GM21528 (cell line): ENCODE measurements around the gene TMEM147.

Experiments
- ATAC-seq: cut with Tn5 transposase; IDR thresholded peaks from one replicate; pipeline ENCODE4 v1.9.1; 2021; ENCODE audit warnings: mild to moderate bottlenecking, moderate library complexity; ENCODE audit not compliant: unreplicated experiment, low FRiP score

Gene TMEM147

GRCh38 chr19:35518313-35518712 lies 27.1 kb upstream of the TMEM147 start:
- no peak for ATAC-seq

GRCh38 chr19:35519291-35519690 lies 26.1 kb upstream of the TMEM147 start:
- ATAC-seq, result no peak

- no peak for ATAC-seq
Measured at GRCh38 chr19:35521124-35521743, 24.2 kb upstream of the TMEM147 start.

GRCh38 chr19:35522745-35523327 lies 22.6 kb upstream of the TMEM147 start:
- ATAC-seq, result no peak

GRCh38 chr19:35524181-35524837 lies 21.1 kb upstream of the TMEM147 start:
- ATAC-seq, result no peak

- no peak for ATAC-seq
Measured at GRCh38 chr19:35525873-35526272, 19.6 kb upstream of the TMEM147 start.

GRCh38 chr19:35528218-35529038 lies 17.0 kb upstream of the TMEM147 start, which contains the start of gene SBSN:
Gene SBSN, minus strand, starts transcription at chr19:35528311. Its CDS starts 30 bp downstream, at chr19:35528281.
- no peak for ATAC-seq

GRCh38 chr19:35529241-35530218 lies 15.9 kb upstream of the TMEM147 start:
- no peak for ATAC-seq

- no peak for ATAC-seq
Measured at GRCh38 chr19:35531291-35531690, 14.1 kb upstream of the TMEM147 start.

- no peak for ATAC-seq
Measured at GRCh38 chr19:35533201-35533821, 12.1 kb upstream of the TMEM147 start, which contains the start of gene GAPDHS. Gene GAPDHS, plus strand, starts transcription at chr19:35533456. Its CDS starts 72 bp downstream, at chr19:35533528.

- no peak for ATAC-seq
Measured at GRCh38 chr19:35533822-35534392, 11.5 kb upstream of the TMEM147 start.

- ATAC-seq, result no peak
Measured at GRCh38 chr19:35534803-35535480, 10.5 kb upstream of the TMEM147 start.

GRCh38 chr19:35539314-35539713 lies 6.1 kb upstream of the TMEM147 start:
- no peak for ATAC-seq

GRCh38 chr19:35539850-35540249 lies 5.6 kb upstream of the TMEM147 start:
- ATAC-seq, result no peak

- no peak for ATAC-seq
Measured at GRCh38 chr19:35540356-35540927, 5.0 kb upstream of the TMEM147 start.

- ATAC-seq, result no peak
Measured at GRCh38 chr19:35542209-35542608, 3.2 kb upstream of the TMEM147 start.

- no peak for ATAC-seq
Measured at GRCh38 chr19:35543280-35544109, 1.9 kb upstream of the TMEM147 start.
